ENCODE results near the gene ZNF814.
"Not testable (repeated sequence)": the region's sequence is repeated elsewhere in the genome, so short reads cannot be mapped to it uniquely, and the experiment has no call there.

GRCh38 chr19:57849162-57849665, 39.6 kb downstream of the ZNF814 start:
- TF ChIP-seq, protein P1, sequence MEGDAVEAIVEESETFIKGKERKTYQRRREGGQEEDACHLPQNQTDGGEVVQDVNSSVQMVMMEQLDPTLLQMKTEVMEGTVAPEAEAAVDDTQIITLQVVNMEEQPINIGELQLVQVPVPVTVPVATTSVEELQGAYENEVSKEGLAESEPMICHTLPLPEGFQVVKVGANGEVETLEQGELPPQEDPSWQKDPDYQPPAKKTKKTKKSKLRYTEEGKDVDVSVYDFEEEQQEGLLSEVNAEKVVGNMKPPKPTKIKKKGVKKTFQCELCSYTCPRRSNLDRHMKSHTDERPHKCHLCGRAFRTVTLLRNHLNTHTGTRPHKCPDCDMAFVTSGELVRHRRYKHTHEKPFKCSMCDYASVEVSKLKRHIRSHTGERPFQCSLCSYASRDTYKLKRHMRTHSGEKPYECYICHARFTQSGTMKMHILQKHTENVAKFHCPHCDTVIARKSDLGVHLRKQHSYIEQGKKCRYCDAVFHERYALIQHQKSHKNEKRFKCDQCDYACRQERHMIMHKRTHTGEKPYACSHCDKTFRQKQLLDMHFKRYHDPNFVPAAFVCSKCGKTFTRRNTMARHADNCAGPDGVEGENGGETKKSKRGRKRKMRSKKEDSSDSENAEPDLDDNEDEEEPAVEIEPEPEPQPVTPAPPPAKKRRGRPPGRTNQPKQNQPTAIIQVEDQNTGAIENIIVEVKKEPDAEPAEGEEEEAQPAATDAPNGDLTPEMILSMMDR (conservative IDR thresholded peaks at IDR 0.05; ENCODE audit: low read depth in 2 of 2) = not testable (repeated sequence)
- TF ChIP-seq EZH2phosphoT487 (IDR thresholded peaks at IDR 0.05; ENCODE audit: unreplicated experiment) = not testable (repeated sequence)
